H1 (cell line): Measurements from ENCODE around the gene DEGS1. TPM values are rescaled to one million over a fixed set of nuclear protein-coding genes. Genes with fewer than 3 reads are reported as not detected.
A peak's percentile ranks its signal among the peaks of the same experiment; 100 is the strongest.

ENCODE experiments used
- CTCF ChIA-PET: fragments of 300-600 bp; sonication (Branson Sonifier 250); formaldehyde crosslinking; loops from one replicate; lab custom pipeline; 2021; ENCODE audit not compliant: partially characterized antibody; lab: Charles Lee
- POLR2A ChIA-PET: fragments of 300-600 bp; sonication (Branson Sonifier 250); formaldehyde crosslinking; loops from one replicate; lab custom pipeline; 2021; ENCODE audit warnings: inconsistent platforms; ENCODE audit not compliant: partially characterized antibody; lab: Charles Lee
- DNase-seq, 2 experiments: peaks; one replicate each; pipeline versions ENCODE4 v3.0.0 to v3.0.0-alpha.2; 2010 to 2022; ENCODE audit warnings: low spot score in 2 of 2, low read depth in 1 of 2, mixed read lengths in 1 of 2
- FAIRE-seq: peaks from 2 replicates; lab custom pipeline; 2011; peaks lifted over from hg19 to GRCh38; lab: Jason Lieb, UNC
- H2AFZ ChIP-seq: 2 replicates; pipeline ENCODE4 v1.8.1; 2012; ENCODE audit warnings: low read length, inconsistent platforms
- H2AK5ac ChIP-seq: 2 replicates; pipeline ENCODE4 v1.6.1; 2013; ENCODE audit warnings: low read depth, low read length
- H2BK120ac ChIP-seq: replicated peaks from 2 replicates; pipeline ENCODE3; 2013; ENCODE audit warnings: low read depth, low read length, inconsistent platforms
- H2BK12ac ChIP-seq: 2 replicates; pipeline ENCODE4 v1.6.1; 2013; ENCODE audit warnings: low read depth, low read length
- H2BK15ac ChIP-seq: 2 replicates; pipeline ENCODE4 v1.6.1; 2013; ENCODE audit warnings: low read length
- H2BK20ac ChIP-seq: 2 replicates; pipeline ENCODE4 v1.6.1; 2013; ENCODE audit warnings: low read length
- H2BK5ac ChIP-seq: 2 replicates; pipeline ENCODE4 v1.6.1; 2013; ENCODE audit warnings: low read depth, low read length
- H3K14ac ChIP-seq: 2 replicates; pipeline ENCODE4 v1.6.1; 2013; ENCODE audit warnings: inconsistent platforms; ENCODE audit not compliant: insufficient read length
- H3K18ac ChIP-seq: 2 replicates; pipeline ENCODE4 v1.6.1; 2013; ENCODE audit warnings: low read length; ENCODE audit errors: extremely low read depth
- H3K23ac ChIP-seq: 2 replicates; pipeline ENCODE4 v1.6.1; 2013; ENCODE audit warnings: inconsistent platforms; ENCODE audit not compliant: insufficient read length
- H3K23me2 ChIP-seq: 2 replicates; pipeline ENCODE4 v1.6.1; 2013; ENCODE audit warnings: low read depth, low read length
- H3K27ac ChIP-seq: 2 replicates; pipeline ENCODE4 v1.6.1; 2011; ENCODE audit warnings: low read depth, low read length, inconsistent platforms
- H3K27me3 ChIP-seq, 4 experiments: replicated peaks in 1 of 4; 1 replicate in 1 of 4; 2 replicates in 3 of 4; pipeline versions ENCODE4 v1.6.1 to v1.8.1; 2011 to 2013; ENCODE audit warnings: low read length in 3 of 4, mild to moderate bottlenecking in 3 of 4, inconsistent platforms in 2 of 4, mixed read lengths in 2 of 4, moderate library complexity in 1 of 4; ENCODE audit not compliant: control insufficient read depth in 3 of 4, insufficient read depth in 3 of 4; ENCODE audit errors: extremely low read depth in 1 of 4
- H3K36me3 ChIP-seq, 4 experiments: 2 replicates each; pipeline versions ENCODE4 v1.6.1 to v1.8.1; 2011 to 2013; ENCODE audit warnings: mild to moderate bottlenecking in 4 of 4, low read length in 3 of 4, moderate library complexity in 2 of 4, control low read depth in 1 of 4, inconsistent platforms in 1 of 4; ENCODE audit not compliant: insufficient read depth in 4 of 4, control insufficient read depth in 2 of 4
- H3K4ac ChIP-seq: replicated peaks from 2 replicates; pipeline ENCODE3; 2013; ENCODE audit warnings: low read length, low read depth, mixed read lengths, inconsistent platforms; ENCODE audit not compliant: insufficient read length
- H3K4me1 ChIP-seq, 4 experiments: replicated peaks in 1 of 4; 1 replicate in 1 of 4; 2 replicates in 3 of 4; pipeline versions ENCODE4 v1.6.1 to v1.8.1; 2011 to 2013; ENCODE audit warnings: low read length in 3 of 4, inconsistent platforms in 2 of 4, mixed read lengths in 1 of 4; ENCODE audit not compliant: insufficient read depth in 4 of 4, control insufficient read depth in 3 of 4
- H3K4me2 ChIP-seq, 2 experiments: 2 replicates each; pipeline versions ENCODE4 v1.6.1 to v1.8.1; 2011 to 2013; ENCODE audit warnings: low read depth in 2 of 2, low read length in 2 of 2, control low read depth in 1 of 2, inconsistent platforms in 1 of 2, mild to moderate bottlenecking in 1 of 2; ENCODE audit not compliant: insufficient read depth in 1 of 2
- H3K4me3 ChIP-seq, 4 experiments: fragments of 200-600, 300-600 bp in 1 of 4; sonication (generic), shearing (Covaris generic), sonication (Bioruptor Twin) in 1 of 4; 2 replicates each; pipeline versions ENCODE4 v1.5.1 to v1.8.1; 2011 to 2016; ENCODE audit warnings: low read length in 4 of 4, low read depth in 3 of 4, control low read depth in 2 of 4, inconsistent platforms in 2 of 4, mild to moderate bottlenecking in 2 of 4, mixed read lengths in 1 of 4, moderate library complexity in 1 of 4; ENCODE audit not compliant: insufficient read depth in 2 of 4; ENCODE audit errors: extremely low read depth in 1 of 4
- H3K56ac ChIP-seq: replicated peaks from 2 replicates; pipeline ENCODE3; 2013; ENCODE audit warnings: low read depth, mild to moderate bottlenecking, mixed read lengths, low read length, inconsistent platforms; ENCODE audit not compliant: insufficient read length
- H3K79me1 ChIP-seq: 2 replicates; pipeline ENCODE4 v1.6.1; 2013; ENCODE audit warnings: low read depth, low read length, control low read depth
- H3K79me2 ChIP-seq, 2 experiments: 2 replicates each; pipeline versions ENCODE4 v1.6.1 to v1.8.1; 2012 to 2013; ENCODE audit warnings: low read length in 2 of 2, mild to moderate bottlenecking in 2 of 2, inconsistent platforms in 1 of 2; ENCODE audit not compliant: insufficient read depth in 2 of 2, control insufficient read depth in 1 of 2
- H3K9ac ChIP-seq, 4 experiments: replicated peaks in 1 of 4; 1 replicate in 1 of 4; 2 replicates in 3 of 4; pipeline versions ENCODE4 v1.6.1 to v1.8.1; 2011 to 2013; ENCODE audit warnings: low read depth in 3 of 4, low read length in 3 of 4, control low read depth in 2 of 4, mild to moderate bottlenecking in 2 of 4, moderate library complexity in 2 of 4, inconsistent platforms in 1 of 4; ENCODE audit errors: extremely low read depth in 1 of 4
- H3K9me3 ChIP-seq, 2 experiments: 2 replicates each; pipeline versions ENCODE4 v1.6.1 to v1.8.1; 2012 to 2013; ENCODE audit warnings: mild to moderate bottlenecking in 2 of 2, moderate library complexity in 2 of 2, control low read depth in 1 of 2, inconsistent platforms in 1 of 2, low read depth in 1 of 2, low read length in 1 of 2, mixed read lengths in 1 of 2; ENCODE audit not compliant: insufficient read depth in 2 of 2
- H4K20me1 ChIP-seq, 2 experiments: replicated peaks in 1 of 2; 2 replicates each; pipeline versions ENCODE3 to v1.8.1; 2011 to 2013; ENCODE audit warnings: inconsistent platforms in 2 of 2, low read length in 2 of 2, mild to moderate bottlenecking in 1 of 2; ENCODE audit not compliant: insufficient read depth in 2 of 2, control insufficient read depth in 1 of 2
- H4K5ac ChIP-seq: 2 replicates; pipeline ENCODE4 v1.6.1; 2013; ENCODE audit warnings: low read length, low read depth, mixed read lengths, inconsistent platforms; ENCODE audit not compliant: insufficient read length
- H4K8ac ChIP-seq: 2 replicates; pipeline ENCODE4 v1.8.0; 2013; ENCODE audit warnings: mild to moderate bottlenecking, moderate library complexity, low read length, inconsistent platforms; ENCODE audit not compliant: insufficient read depth; ENCODE audit errors: extremely low read depth
- H4K91ac ChIP-seq: replicated peaks from 2 replicates; pipeline ENCODE3; 2013; ENCODE audit warnings: low read length, mixed read lengths, inconsistent platforms; ENCODE audit not compliant: insufficient read length
- EGR1 ChIP-seq: IDR thresholded peaks from 2 replicates; pipeline ENCODE4 v1.6.1; 2011; ENCODE audit warnings: low read depth, low read length, borderline replicate concordance
- GABPA ChIP-seq: IDR thresholded peaks from 2 replicates; pipeline ENCODE4 v1.6.1; 2011; ENCODE audit warnings: mild to moderate bottlenecking, low read length, moderate library complexity, borderline replicate concordance; ENCODE audit not compliant: insufficient read depth
- KDM1A ChIP-seq: fragments of 200-600, 300-600 bp; sonication (generic); IDR thresholded peaks from 2 replicates; pipeline ENCODE4 v1.7.1; 2016; ENCODE audit warnings: mild to moderate bottlenecking, low read length, borderline replicate concordance
- KDM4A ChIP-seq: IDR thresholded peaks from one replicate; pipeline ENCODE4 v1.7.1; 2012; ENCODE audit warnings: low read depth, mild to moderate bottlenecking, moderate library complexity, low read length, inconsistent platforms; ENCODE audit not compliant: severe bottlenecking
- PHF8 ChIP-seq: fragments of 200-600 bp; sonication (generic); conservative IDR thresholded peaks from 2 replicates; pipeline ENCODE4 v1.7.1; 2012; ENCODE audit warnings: low read depth, mild to moderate bottlenecking, inconsistent platforms, low read length, moderate library complexity
- POLR2A ChIP-seq, 2 experiments: IDR thresholded peaks; 1 replicate in 1 of 2; 2 replicates in 1 of 2; pipeline ENCODE4 v1.6.1; 2011; ENCODE audit warnings: low read depth in 2 of 2, low read length in 2 of 2, mild to moderate bottlenecking in 2 of 2; ENCODE audit errors: control extremely low read depth in 1 of 2
- RFX5 ChIP-seq: IDR thresholded peaks from 2 replicates; pipeline ENCODE4 v1.6.1; 2011; ENCODE audit warnings: low read depth, low read length, improper control_type of control experiment, borderline replicate concordance
- WGBS, 2 experiments: shearing (Covaris generic) in 1 of 2; methylation state at CpG; one replicate each; pipeline versions ENCODE4 v1.1.6 to v1.1.7; 2013 to 2015; ENCODE audit warnings: low lambda C conversion rate in 2 of 2, mixed read lengths in 2 of 2, inconsistent platforms in 1 of 2, low coverage in 1 of 2, missing lambda C conversion rate in 1 of 2; ENCODE audit not compliant: insufficient replicate concordance in 2 of 2, insufficient coverage in 1 of 2, insufficient read length in 1 of 2; ENCODE audit errors: extremely low coverage in 1 of 2, missing lambda C conversion rate in 1 of 2; 5-methylcytosine and 5-hydroxymethylcytosine counted together
- long read RNA-seq, 2 experiments: library from RNA in 1 of 2; library from capped mRNA in 1 of 2; stranded (forward); transcript quantifications; one replicate each; pipeline ENCODE4 v2.0.0, GENCODE V29; 2021; ENCODE audit warnings: inconsistent platforms in 1 of 2
- polyA minus RNA-seq, 3 experiments: library from RNA; depleted of rRNA, polyadenylated mRNA; stranded (reverse); fragments of >200 nt; gene quantifications; 1 replicate in 2 of 3; 2 replicates in 1 of 3; pipeline ENCODE4 v1.2.3, GENCODE V29; 2011
- polyA plus RNA-seq, 7 experiments: library from polyadenylated mRNA; depleted of rRNA in 3 of 7; stranded (reverse) in 5 of 7; unstranded in 2 of 7; fragments of >200 nt in 5 of 7; fragments of 200-250 nt in 2 of 7; gene quantifications; 1 replicate in 5 of 7; 2 replicates in 1 of 7; 4 replicates in 1 of 7; pipeline versions ENCODE4 v1.2.1 to v1.2.3, GENCODE V29; 2011 to 2013; ENCODE audit warnings: missing spikeins in 2 of 7, mixed read lengths in 2 of 7
- total RNA-seq: library from RNA; stranded (reverse); fragmentation: NEBNext Ultra II Directional; extraction: Animal tissue kit (Norgen Biotek cat#: 25700); gene quantifications from 2 replicates; pipeline ENCODE4 v1.2.1, GENCODE V29; 2021

DEGS1 gene
- 46.1 TPM in 2 replicates for total RNA-seq
- 60.1 and 114 TPM in 2 replicates for polyA plus RNA-seq (2011; rRNA removed)
- 69.2 TPM for polyA plus RNA-seq (2011; cell fraction: cytosol; rRNA removed)
- 7.1 TPM for polyA plus RNA-seq (2011; cell fraction: nucleus; rRNA removed)
- polyA plus RNA-seq (2012, experiment 1 of 2): 29.1 to 54.8 TPM (median 33.3 TPM) in 4 replicates
- 61.8 TPM for polyA plus RNA-seq (2012, experiment 2 of 2)
- 46.9 TPM for polyA plus RNA-seq (2013, experiment 1 of 2)
- polyA plus RNA-seq (2013, experiment 2 of 2): 51.6 TPM
- polyA minus RNA-seq (2011; rRNA and poly(A)+ RNA removed): 35.7 and 36.7 TPM in 2 replicates
- 19.8 TPM for polyA minus RNA-seq (2011; cell fraction: cytosol; rRNA and poly(A)+ RNA removed)
- polyA minus RNA-seq (2011; cell fraction: nucleus; rRNA and poly(A)+ RNA removed): 25.1 TPM
- long read RNA-seq, experiment 1, transcript DEGS1-201 (3 exons, 2,101 nt): major isoform, 34 of 62 reads
- long read RNA-seq, experiment 1, partial matches to known transcripts: 10 of 62 reads
- long read RNA-seq, experiment 1, other reads (novel, unspliced or antisense): 18 of 62 reads
- long read RNA-seq, experiment 2, transcript DEGS1-201 (3 exons, 2,101 nt): major isoform, 38 of 40 reads
- long read RNA-seq, experiment 2, partial matches to known transcripts: 1 of 40 reads
- long read RNA-seq, experiment 2, other reads (novel, unspliced or antisense): 1 of 40 reads

GRCh38 chr1:224182866-224183590, at the start of gene DEGS1:
TSS of gene DEGS1 (plus strand) at chr1:224183240. CDS start at chr1:224183337, 97 bp downstream.
- H2BK20ac ChIP-seq: no peak within 1 kb of the TSS
- H3K9ac ChIP-seq: peak within 1 kb of the TSS; percentile 62 to 76 (median 70)
- FAIRE-seq (no peak), DNase-seq (peak; percentile 56 to 86)
- peak within 1 kb of the TSS; percentile 40 for H4K91ac ChIP-seq
- no peak within 1 kb of the TSS for H2BK15ac ChIP-seq
- H3K79me2 ChIP-seq: peaks cover 3 to 44% of the 10 kb centered on the region in 2 experiments
- peak within 1 kb of the TSS; percentile 79 to 86 for H3K4me2 ChIP-seq
- peak within 1 kb of the TSS; percentile 90 for H4K8ac ChIP-seq
- POLR2A ChIA-PET: interaction anchor here (0.8 to 1.8 kb wide), 11 partner anchors 10 to 175 kb away, joined by 3 to 8 read pairs (median 5); partner anchors contain the start of gene FBXO28
- H4K5ac ChIP-seq: peak within 1 kb of the TSS; percentile 75
- CTCF ChIA-PET: interaction anchor here (1.1 to 1.2 kb wide), 3 partner anchors 9 to 19 kb away, joined by 3 to 5 read pairs (median 3); no protein-coding TSS in a partner anchor
- H3K36me3 ChIP-seq: peaks cover 0 to 4% (median 0%) of the 10 kb centered on the region in 4 experiments; a peak in 1 of 8 replicates
- peaks cover 0 to 6% (median 1%) of the 10 kb centered on the region in 4 experiments; a peak in 3 of 7 replicates for H3K4me1 ChIP-seq
- peak within 1 kb of the TSS; percentile 37 for H3K4ac ChIP-seq
- peak within 1 kb of the TSS; percentile 19; the same call in 1 of the 2 replicates for H3K18ac ChIP-seq
- H2BK12ac ChIP-seq: no peak within 1 kb of the TSS; the same call in 1 of the 2 replicates
- H2BK120ac ChIP-seq: peak within 1 kb of the TSS; percentile 22
- peaks cover 0 to 2% of the 10 kb centered on the region in 2 experiments; a peak in 1 of 4 replicates for H3K9me3 ChIP-seq
- no peak within 1 kb of the TSS; the same call in 1 of the 2 replicates for H2BK5ac ChIP-seq
- H3K23ac ChIP-seq: no peak within 1 kb of the TSS
- 1% methylated on average over 59 of the region's 94 CpGs; no CpG with 5 or more reads in 1 of the 2 experiments for WGBS, 2 experiments
- H3K79me1 ChIP-seq: peaks cover 2% of the 10 kb centered on the region; the same call in 1 of the 2 replicates
- H3K23me2 ChIP-seq: peaks cover 9% of the 10 kb centered on the region; the same call in 1 of the 2 replicates
- H3K56ac ChIP-seq: peak within 1 kb of the TSS; percentile 73
- no peaks in the 10 kb centered on the region for H3K27me3 ChIP-seq
- peak within 1 kb of the TSS; percentile 70 to 92 (median 81) for H3K4me3 ChIP-seq
- 0 out of 2 replicates have a peak within 1 kb of the TSS, but pooled peaks have one; percentile 14 for H3K27ac ChIP-seq
- no peak within 1 kb of the TSS for H2AK5ac ChIP-seq
- peak within 1 kb of the TSS; percentile 27; the same call in 1 of the 2 replicates for H2AFZ ChIP-seq
- peaks cover 0 to 5% of the 10 kb centered on the region in 2 experiments for H4K20me1 ChIP-seq
- H3K14ac ChIP-seq: no peak within 1 kb of the TSS
- TF ChIP-seq EGR1: peak; percentile 85; the same call in 1 of the 2 replicates
- TF ChIP-seq KDM4A: peak; percentile 94
- TF ChIP-seq GABPA: no peak
- peak; percentile 52; the same call in 1 of the 2 replicates for TF ChIP-seq PHF8
- TF ChIP-seq RFX5: no peak
- TF ChIP-seq POLR2A (IDR thresholded peaks at IDR 0.05; ENCODE audit: control extremely low read depth in 1 of 2, low read depth in 2 of 2, low read length in 2 of 2): peak; percentile 30 to 35; a peak in 2 of 3 replicates
- no peak; the same call in 1 of the 2 replicates for TF ChIP-seq KDM1A
